ENCODE measurements around the gene DDX3X. TPM values are rescaled to one million over a fixed set of nuclear protein-coding genes. Genes with fewer than 3 reads are reported as not detected.

The DDX3X gene
- total and polyA plus RNA-seq, 2 of the 4 experiments (the other 2 are of a cell fraction): 64.8 to 229 TPM

DNA sequence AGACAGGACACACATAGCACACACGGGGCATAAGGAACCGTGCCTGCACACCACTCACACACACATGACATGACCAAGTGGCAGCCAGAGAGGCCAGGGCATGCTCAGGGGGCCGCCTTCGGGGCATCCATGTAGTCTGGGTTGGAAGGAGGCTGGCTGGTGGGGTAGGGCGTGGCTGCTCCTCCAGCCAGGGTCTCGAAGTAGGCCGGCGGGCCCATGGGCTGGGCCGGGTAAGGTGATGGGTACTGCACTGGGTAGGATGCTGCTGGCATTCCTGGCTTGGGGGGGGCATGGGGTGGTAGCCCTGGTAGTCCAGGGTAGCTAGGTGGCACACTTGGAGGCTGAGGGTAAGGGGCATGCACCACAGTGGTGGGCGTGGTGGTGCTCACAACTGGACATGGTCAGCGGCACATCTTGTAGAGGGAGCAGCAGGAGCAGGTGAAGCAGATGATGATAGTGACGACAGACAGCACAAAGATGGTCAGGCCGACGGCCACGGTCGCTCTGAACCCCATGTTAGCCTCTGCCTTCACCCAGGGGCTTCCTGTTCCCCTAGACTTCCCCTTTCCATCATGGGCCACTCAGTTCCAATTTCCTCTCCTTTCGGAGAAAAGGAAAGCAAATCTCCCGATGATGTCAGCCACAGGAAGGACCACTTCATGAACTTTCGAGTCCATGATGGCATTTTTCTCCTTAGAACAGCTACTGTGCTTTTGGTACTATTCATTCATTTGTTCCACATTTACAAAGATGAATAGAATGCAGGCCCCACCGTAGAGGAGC, 10.9 kb upstream of the DDX3X start:
- Histone ChIP-seq H3K4me3 (ENCODE audit: insufficient read depth, low read depth, low read length) (no peak overlapping the region), H3K9ac (ENCODE audit: low read depth, low read length) (no peak overlapping the region), H2BK15ac (ENCODE audit: low read depth, low read length) (no peak overlapping the region), H3K9me3 (ENCODE audit: control insufficient read depth, insufficient read depth, low read length) (no peaks in the 10 kb centered on the region), H3K56ac (ENCODE audit: extremely low read depth, insufficient read depth, low read length) (no peak overlapping the region), H3K36me3 (ENCODE audit: control insufficient read depth, insufficient read depth, low read length) (no peaks in the 10 kb centered on the region), H4K91ac (ENCODE audit: insufficient read depth, low read depth, low read length) (no peak overlapping the region), H3K4me1 (ENCODE audit: control insufficient read depth, insufficient read depth, low read length) (no peaks in the 10 kb centered on the region), H3K9me1 (ENCODE audit: insufficient read depth, low read length) (0 out of 2 replicates have a peak, but pooled peaks cover 4% of the 10 kb centered on the region), H4K8ac (ENCODE audit: low read depth in 2 of 2, low read length in 2 of 2) (no peak overlapping the region), H3K27ac (ENCODE audit: insufficient read depth, low read length) (no peak overlapping the region), H4K5ac (ENCODE audit: low read depth, low read length) (no peak overlapping the region), H3K27me3 (ENCODE audit: control insufficient read depth, insufficient read depth, low read length) (peaks cover 6% of the 10 kb centered on the region), H2BK5ac (ENCODE audit: low read depth, low read length, poor library complexity, severe bottlenecking) (no peak overlapping the region), H2AFZ (replicated peaks; ENCODE audit: low read length, poor library complexity) (no peak overlapping the region), H3K79me1 (ENCODE audit: low read depth in 1 of 2, low read length in 2 of 2) (no peaks in the 10 kb centered on the region; a peak in 1 of 4 replicates), H3K4ac (ENCODE audit: low read depth, low read length) (no peak overlapping the region), H3K4me2 (ENCODE audit: low read depth, low read length) (no peak overlapping the region), H2BK120ac (ENCODE audit: low read depth, low read length) (no peak overlapping the region), H2AK5ac (ENCODE audit: low read depth, low read length) (no peak overlapping the region), H3K14ac (replicated peaks; ENCODE audit: low read depth, low read length) (no peak overlapping the region), H4K20me1 (ENCODE audit: insufficient read depth, low read length) (no peaks in the 10 kb centered on the region), H3K18ac (ENCODE audit: low read depth, low read length) (no peak overlapping the region), H2AK9ac (replicated peaks; ENCODE audit: low read depth, low read length, poor library complexity) (no peak overlapping the region), H2BK20ac (ENCODE audit: low read depth, low read length) (no peak overlapping the region), H3K23ac (ENCODE audit: low read depth, low read length) (no peak overlapping the region)
- ChIA-PET POLR2A (ENCODE audit: unreplicated experiment) (no interaction called here), CTCF (interaction anchor here (0.5 kb wide), 1 partner anchor 17 kb away, joined by 5 read pairs; no protein-coding TSS in a partner anchor)
- ATAC-seq (ENCODE audit: low read depth): no peak
- intact Hi-C loops (cut with micrococcal nuclease): no loop called here
- dilution Hi-C loops (cut with HindIII; ENCODE audit: low sequenced_read_pairs, unreplicated experiment): no loop called here
- TF ChIP-seq MAFK (IDR thresholded peaks at IDR 0.05; ENCODE audit: low read depth, low read length) (no peak), NFE2L2 (IDR thresholded peaks at IDR 0.05; ENCODE audit: low read depth, low read length) (no peak), SMC3 (IDR thresholded peaks at IDR 0.05; ENCODE audit: low read depth, low read length) (no peak), BHLHE40 (IDR thresholded peaks at IDR 0.05; ENCODE audit: low read depth, low read length) (no peak), CEBPB (IDR thresholded peaks at IDR 0.05; ENCODE audit: low read depth, low read length) (no peak), MXI1 (IDR thresholded peaks at IDR 0.05; ENCODE audit: borderline replicate concordance, low read depth, low read length) (no peak), RFX5 (IDR thresholded peaks at IDR 0.05; ENCODE audit: low read depth, low read length) (no peak), POLR2A (IDR thresholded peaks at IDR 0.05; ENCODE audit: low read depth, low read length) (no peak)
- TF ChIP-seq, protein P1, sequence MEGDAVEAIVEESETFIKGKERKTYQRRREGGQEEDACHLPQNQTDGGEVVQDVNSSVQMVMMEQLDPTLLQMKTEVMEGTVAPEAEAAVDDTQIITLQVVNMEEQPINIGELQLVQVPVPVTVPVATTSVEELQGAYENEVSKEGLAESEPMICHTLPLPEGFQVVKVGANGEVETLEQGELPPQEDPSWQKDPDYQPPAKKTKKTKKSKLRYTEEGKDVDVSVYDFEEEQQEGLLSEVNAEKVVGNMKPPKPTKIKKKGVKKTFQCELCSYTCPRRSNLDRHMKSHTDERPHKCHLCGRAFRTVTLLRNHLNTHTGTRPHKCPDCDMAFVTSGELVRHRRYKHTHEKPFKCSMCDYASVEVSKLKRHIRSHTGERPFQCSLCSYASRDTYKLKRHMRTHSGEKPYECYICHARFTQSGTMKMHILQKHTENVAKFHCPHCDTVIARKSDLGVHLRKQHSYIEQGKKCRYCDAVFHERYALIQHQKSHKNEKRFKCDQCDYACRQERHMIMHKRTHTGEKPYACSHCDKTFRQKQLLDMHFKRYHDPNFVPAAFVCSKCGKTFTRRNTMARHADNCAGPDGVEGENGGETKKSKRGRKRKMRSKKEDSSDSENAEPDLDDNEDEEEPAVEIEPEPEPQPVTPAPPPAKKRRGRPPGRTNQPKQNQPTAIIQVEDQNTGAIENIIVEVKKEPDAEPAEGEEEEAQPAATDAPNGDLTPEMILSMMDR (conservative IDR thresholded peaks at IDR 0.05; ENCODE audit: low read depth, low read length): no peak
- no peak for DNase-seq
- in situ Hi-C loops (cut with MboI; ENCODE audit: low sequenced_read_pairs): no loop called here
- 98% methylated on average over 5 of the region's 20 CpGs; no CpG with 5 or more reads in 1 of the 2 experiments for WGBS, 2 experiments (ENCODE audit: extremely low coverage in 2 of 2, insufficient read length in 1 of 2)
- no TSS peak for BruUV-seq (replicated peaks)

All from IMR-90 (cell line).